Measurements from ENCODE around the gene DYDC2.

The DYDC2 gene

GRCh38 chr10:80392250-80392649 lies 35.7 kb downstream of the DYDC2 start:
- Mint-ChIP-seq H3K9me3 (no peaks in the 10 kb centered on the region), H3K27me3 (ENCODE audit: low read depth) (peaks cover 13% of the 10 kb centered on the region), H3K4me1 (ENCODE audit: low read depth) (no peaks in the 10 kb centered on the region), H3K36me3 (ENCODE audit: low read depth) (no peaks in the 10 kb centered on the region), H3K27ac (no peak overlapping the region), H3K4me3 (no peak overlapping the region)
- DNase-seq (ENCODE audit: low spot score), result no peak

GRCh38 chr10:80394358-80394916 lies 37.9 kb downstream of the DYDC2 start:
- Mint-ChIP-seq H3K27me3 (ENCODE audit: low read depth) (peaks cover 14% of the 10 kb centered on the region), H3K4me3 (no peak overlapping the region), H3K27ac (no peak overlapping the region), H3K36me3 (ENCODE audit: low read depth) (no peaks in the 10 kb centered on the region), H3K4me1 (ENCODE audit: low read depth) (no peaks in the 10 kb centered on the region), H3K9me3 (no peaks in the 10 kb centered on the region)
- no peak for DNase-seq (ENCODE audit: low spot score)

GRCh38 chr10:80397014-80397413 lies 40.4 kb downstream of the DYDC2 start:
- Mint-ChIP-seq H3K4me1 (ENCODE audit: low read depth) (no peaks in the 10 kb centered on the region), H3K9me3 (no peaks in the 10 kb centered on the region), H3K4me3 (no peak overlapping the region), H3K36me3 (ENCODE audit: low read depth) (no peaks in the 10 kb centered on the region), H3K27ac (no peak overlapping the region), H3K27me3 (ENCODE audit: low read depth) (peaks cover 9% of the 10 kb centered on the region)
- no peak for DNase-seq (ENCODE audit: low spot score)

- no peak overlapping the region for H3K27ac Mint-ChIP-seq
- no peak for DNase-seq (ENCODE audit: low spot score)
- H3K4me3 Mint-ChIP-seq, result no peak overlapping the region
- H3K27me3 Mint-ChIP-seq (ENCODE audit: low read depth), result peaks cover 12% of the 10 kb centered on the region
- no peaks in the 10 kb centered on the region for H3K9me3 Mint-ChIP-seq
- H3K36me3 Mint-ChIP-seq (ENCODE audit: low read depth), result no peaks in the 10 kb centered on the region
- H3K4me1 Mint-ChIP-seq (ENCODE audit: low read depth), result no peaks in the 10 kb centered on the region
Measured at GRCh38 chr10:80400136-80400804, 43.7 kb downstream of the DYDC2 start.

GRCh38 chr10:80405035-80405434 lies 48.5 kb downstream of the DYDC2 start:
- Mint-ChIP-seq H3K36me3 (ENCODE audit: low read depth) (no peaks in the 10 kb centered on the region), H3K4me3 (no peak overlapping the region), H3K27ac (no peak overlapping the region), H3K27me3 (ENCODE audit: low read depth) (peaks cover 20% of the 10 kb centered on the region), H3K4me1 (ENCODE audit: low read depth) (peaks cover 9% of the 10 kb centered on the region), H3K9me3 (no peaks in the 10 kb centered on the region)
- DNase-seq (ENCODE audit: low spot score), result no peak

GRCh38 chr10:80405626-80406025 lies 49.0 kb downstream of the DYDC2 start:
- H3K36me3 Mint-ChIP-seq (ENCODE audit: low read depth), result no peaks in the 10 kb centered on the region
- H3K4me1 Mint-ChIP-seq (ENCODE audit: low read depth), result peaks cover 9% of the 10 kb centered on the region
- peaks cover 20% of the 10 kb centered on the region for H3K27me3 Mint-ChIP-seq (ENCODE audit: low read depth)
- H3K27ac Mint-ChIP-seq, result no peak overlapping the region
- no peak for DNase-seq (ENCODE audit: low spot score)
- H3K4me3 Mint-ChIP-seq, result no peak overlapping the region
- no peaks in the 10 kb centered on the region for H3K9me3 Mint-ChIP-seq

GRCh38 chr10:80406204-80406603 lies 49.6 kb downstream of the DYDC2 start:
- Mint-ChIP-seq H3K4me1 (ENCODE audit: low read depth) (peaks cover 9% of the 10 kb centered on the region), H3K36me3 (ENCODE audit: low read depth) (no peaks in the 10 kb centered on the region), H3K27me3 (ENCODE audit: low read depth) (peaks cover 20% of the 10 kb centered on the region), H3K4me3 (no peak overlapping the region), H3K27ac (no peak overlapping the region), H3K9me3 (no peaks in the 10 kb centered on the region)
- DNase-seq (ENCODE audit: low spot score), result no peak

- DNase-seq (ENCODE audit: low spot score), result peak; percentile 75
- no peaks in the 10 kb centered on the region for H3K36me3 Mint-ChIP-seq (ENCODE audit: low read depth)
- H3K27me3 Mint-ChIP-seq (ENCODE audit: low read depth), result peaks cover 20% of the 10 kb centered on the region
- H3K4me1 Mint-ChIP-seq (ENCODE audit: low read depth), result peaks cover 9% of the 10 kb centered on the region
- H3K4me3 Mint-ChIP-seq, result peak overlapping the region; percentile 90
- H3K9me3 Mint-ChIP-seq, result no peaks in the 10 kb centered on the region
- H3K27ac Mint-ChIP-seq, result peak overlapping the region; percentile 74
Measured at GRCh38 chr10:80407812-80408241, 51.2 kb downstream of the DYDC2 start.

- peak within 1 kb of the TSS; percentile 90 for H3K4me3 Mint-ChIP-seq
- peaks cover 20% of the 10 kb centered on the region for H3K27me3 Mint-ChIP-seq (ENCODE audit: low read depth)
- peak; percentile 85 for DNase-seq (ENCODE audit: low spot score)
- H3K4me1 Mint-ChIP-seq (ENCODE audit: low read depth), result peaks cover 12% of the 10 kb centered on the region
- no peaks in the 10 kb centered on the region for H3K36me3 Mint-ChIP-seq (ENCODE audit: low read depth)
- H3K27ac Mint-ChIP-seq, result peak within 1 kb of the TSS; percentile 74
- no peaks in the 10 kb centered on the region for H3K9me3 Mint-ChIP-seq
Measured at GRCh38 chr10:80408242-80409101, 51.9 kb downstream of the DYDC2 start, which contains the start of gene PRXL2A. TSS of gene PRXL2A (plus strand) at chr10:80408551. CDS start at chr10:80420468, 11,917 bp downstream.

- Mint-ChIP-seq H3K4me3 (peak overlapping the region; percentile 90), H3K4me1 (ENCODE audit: low read depth) (peaks cover 14% of the 10 kb centered on the region), H3K36me3 (ENCODE audit: low read depth) (no peaks in the 10 kb centered on the region), H3K9me3 (no peaks in the 10 kb centered on the region), H3K27ac (no peak overlapping the region), H3K27me3 (ENCODE audit: low read depth) (peaks cover 20% of the 10 kb centered on the region)
- no peak for DNase-seq (ENCODE audit: low spot score)
Measured at GRCh38 chr10:80409121-80409520, 52.5 kb downstream of the DYDC2 start.

- Mint-ChIP-seq H3K4me3 (peak overlapping the region; percentile 39), H3K36me3 (ENCODE audit: low read depth) (no peaks in the 10 kb centered on the region), H3K27ac (no peak overlapping the region), H3K9me3 (no peaks in the 10 kb centered on the region), H3K4me1 (ENCODE audit: low read depth) (peaks cover 14% of the 10 kb centered on the region), H3K27me3 (ENCODE audit: low read depth) (peaks cover 15% of the 10 kb centered on the region)
- DNase-seq (ENCODE audit: low spot score), result no peak
Measured at GRCh38 chr10:80410122-80410521, 53.5 kb downstream of the DYDC2 start.

GRCh38 chr10:80410578-80411145 lies 54.1 kb downstream of the DYDC2 start:
- H3K4me3 Mint-ChIP-seq, result no peak overlapping the region
- H3K27me3 Mint-ChIP-seq (ENCODE audit: low read depth), result peaks cover 10% of the 10 kb centered on the region
- no peaks in the 10 kb centered on the region for H3K9me3 Mint-ChIP-seq
- H3K27ac Mint-ChIP-seq, result no peak overlapping the region
- no peaks in the 10 kb centered on the region for H3K36me3 Mint-ChIP-seq (ENCODE audit: low read depth)
- no peak for DNase-seq (ENCODE audit: low spot score)
- peaks cover 14% of the 10 kb centered on the region for H3K4me1 Mint-ChIP-seq (ENCODE audit: low read depth)

GRCh38 chr10:80411267-80411668 lies 54.7 kb downstream of the DYDC2 start:
- no peak overlapping the region for H3K4me3 Mint-ChIP-seq
- H3K27ac Mint-ChIP-seq, result no peak overlapping the region
- H3K27me3 Mint-ChIP-seq (ENCODE audit: low read depth), result peaks cover 10% of the 10 kb centered on the region
- H3K4me1 Mint-ChIP-seq (ENCODE audit: low read depth), result peaks cover 16% of the 10 kb centered on the region
- no peaks in the 10 kb centered on the region for H3K36me3 Mint-ChIP-seq (ENCODE audit: low read depth)
- no peak for DNase-seq (ENCODE audit: low spot score)
- no peaks in the 10 kb centered on the region for H3K9me3 Mint-ChIP-seq

All from T-helper 2 cell treated with Interferon-gamma antibody and Interleukin-4, amounts not matched to agents 5 μg/mL and 100 μg/mL, for 36 hours (primary cell).